ES-I3 (cell line): ENCODE results near the gene DIAPH3.

Experiments used
- H3K36me3 ChIP-seq: 2 replicates; pipeline ENCODE4 v1.6.1; 2013; ENCODE audit warnings: mild to moderate bottlenecking, low read length, control low read depth, moderate library complexity; ENCODE audit not compliant: insufficient read depth
- H3K4me1 ChIP-seq: 2 replicates; pipeline ENCODE4 v1.6.1; 2013; ENCODE audit warnings: mild to moderate bottlenecking, control low read depth, low read length; ENCODE audit not compliant: insufficient read depth
- H3K9ac ChIP-seq: 2 replicates; pipeline ENCODE4 v1.6.1; 2013; ENCODE audit warnings: low read depth, mild to moderate bottlenecking, low read length, moderate library complexity
- H3K9me3 ChIP-seq: 2 replicates; pipeline ENCODE4 v1.6.1; 2013; ENCODE audit warnings: mild to moderate bottlenecking, low read length, moderate library complexity; ENCODE audit not compliant: control insufficient read depth, insufficient read depth

The DIAPH3 gene

GRCh38 chr13:59706101-59706976 lies 457.4 kb downstream of the DIAPH3 start:
- H3K9ac ChIP-seq: no peak overlapping the region
- no peaks in the 10 kb centered on the region for H3K4me1 ChIP-seq
- H3K36me3 ChIP-seq: no peaks in the 10 kb centered on the region
- H3K9me3 ChIP-seq: no peaks in the 10 kb centered on the region

GRCh38 chr13:59702269-59702668 lies 461.5 kb downstream of the DIAPH3 start:
- Histone ChIP-seq H3K9me3 (no peaks in the 10 kb centered on the region), H3K4me1 (no peaks in the 10 kb centered on the region), H3K9ac (no peak overlapping the region), H3K36me3 (no peaks in the 10 kb centered on the region)

- Histone ChIP-seq H3K4me1 (no peaks in the 10 kb centered on the region), H3K9me3 (no peaks in the 10 kb centered on the region), H3K36me3 (no peaks in the 10 kb centered on the region), H3K9ac (no peak overlapping the region)
These were observed 462.5 kb downstream of the DIAPH3 start for GRCh38 chr13:59701261-59701660.

- H3K9me3 ChIP-seq: no peaks in the 10 kb centered on the region
- no peaks in the 10 kb centered on the region for H3K4me1 ChIP-seq
- no peaks in the 10 kb centered on the region for H3K36me3 ChIP-seq
- H3K9ac ChIP-seq: no peak overlapping the region
These were observed 463.4 kb downstream of the DIAPH3 start for GRCh38 chr13:59700281-59700680.

- Histone ChIP-seq H3K9me3 (no peaks in the 10 kb centered on the region), H3K9ac (no peak overlapping the region), H3K4me1 (no peaks in the 10 kb centered on the region; the same call in 1 of the 2 replicates), H3K36me3 (no peaks in the 10 kb centered on the region)
These were observed 467.5 kb downstream of the DIAPH3 start for GRCh38 chr13:59696271-59696670.

DNA sequence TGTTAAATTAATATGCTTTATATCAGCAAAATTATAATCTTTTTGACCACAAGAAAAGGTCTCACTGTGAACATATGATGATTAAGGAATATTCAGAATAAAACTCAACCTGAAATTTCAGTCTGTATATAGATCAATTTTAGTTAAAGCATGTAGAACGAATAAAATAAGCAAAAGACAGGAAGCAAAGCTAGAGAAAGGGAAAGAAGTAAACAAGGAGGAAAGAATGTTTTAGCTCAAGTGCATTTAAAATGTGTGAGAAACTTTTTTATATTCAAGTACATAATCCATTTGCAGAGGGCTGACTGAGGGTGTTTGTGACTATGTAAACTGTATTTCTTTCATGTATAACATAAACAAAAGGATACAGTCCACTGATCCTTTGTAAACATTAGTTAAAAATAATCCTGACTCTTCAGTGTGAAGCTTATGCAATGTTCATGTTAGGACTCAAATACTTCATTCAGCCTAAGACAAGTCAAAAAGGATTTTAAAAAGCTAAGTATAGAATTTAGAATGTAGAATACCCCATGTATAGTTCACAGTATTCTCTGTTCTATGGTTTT lies 472.1 kb downstream of the DIAPH3 start:
- H3K4me1 ChIP-seq: peaks cover 25% of the 10 kb centered on the region
- H3K9me3 ChIP-seq: no peaks in the 10 kb centered on the region
- no peaks in the 10 kb centered on the region for H3K36me3 ChIP-seq
- no peak overlapping the region for H3K9ac ChIP-seq

DNA sequence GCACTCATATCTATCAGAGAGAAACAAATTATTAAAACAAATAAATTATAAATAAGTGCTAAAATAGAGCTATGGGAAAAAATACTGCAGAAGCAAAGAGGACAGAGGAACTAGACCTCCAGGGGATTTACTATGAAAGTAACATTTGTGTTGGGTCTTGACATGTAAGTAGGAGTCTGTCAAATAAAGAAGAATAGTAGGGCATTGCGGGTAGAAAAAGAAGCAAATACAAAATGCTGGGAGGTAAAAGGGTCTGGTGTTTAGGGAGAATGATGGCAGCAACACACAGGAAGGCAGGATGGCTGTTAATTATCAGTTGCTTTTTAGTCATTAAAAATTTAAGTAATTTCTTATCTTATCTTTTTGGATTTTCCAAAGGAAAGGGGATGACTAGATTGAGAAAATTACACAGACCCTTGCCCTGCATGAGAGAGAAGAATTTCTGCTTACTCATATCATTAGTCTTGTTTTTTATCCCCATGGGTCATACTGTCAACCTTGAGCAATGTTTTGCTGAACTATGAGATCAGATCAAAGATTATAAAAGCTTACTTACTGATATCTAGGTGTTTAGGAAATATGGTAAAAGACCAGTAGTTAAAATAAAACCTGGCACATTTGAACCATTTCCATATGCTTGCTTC lies 472.7 kb downstream of the DIAPH3 start:
- Histone ChIP-seq H3K9ac (no peak overlapping the region), H3K9me3 (no peaks in the 10 kb centered on the region), H3K4me1 (peaks cover 25% of the 10 kb centered on the region), H3K36me3 (no peaks in the 10 kb centered on the region)

- Histone ChIP-seq H3K9me3 (no peaks in the 10 kb centered on the region), H3K36me3 (no peaks in the 10 kb centered on the region), H3K9ac (no peak overlapping the region), H3K4me1 (peaks cover 32% of the 10 kb centered on the region)
These were observed 474.7 kb downstream of the DIAPH3 start for GRCh38 chr13:59689057-59689456.

- Histone ChIP-seq H3K9ac (no peak overlapping the region), H3K4me1 (peaks cover 32% of the 10 kb centered on the region), H3K36me3 (no peaks in the 10 kb centered on the region), H3K9me3 (no peaks in the 10 kb centered on the region)
These were observed 476.8 kb downstream of the DIAPH3 start for GRCh38 chr13:59686798-59687394.

DNA sequence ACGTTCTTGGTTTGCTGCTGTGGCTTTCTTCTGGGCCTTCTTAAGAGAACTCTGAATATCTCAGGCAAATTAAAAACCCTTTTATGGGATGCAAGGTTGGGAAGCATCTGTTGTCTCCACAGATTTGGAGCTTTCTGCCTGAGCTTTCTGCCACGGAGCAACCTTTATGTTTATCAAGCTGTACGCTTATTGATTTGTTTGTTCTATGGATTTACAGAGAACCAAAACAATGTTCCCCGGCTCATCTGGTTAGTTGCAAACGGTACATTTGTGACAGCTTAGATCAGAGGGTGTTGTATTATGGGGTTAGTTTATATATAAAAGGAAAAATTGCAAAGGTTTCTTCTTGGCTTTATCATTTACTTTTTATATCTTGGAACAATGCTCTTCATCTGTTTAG lies 479.6 kb downstream of the DIAPH3 start:
- Histone ChIP-seq H3K9me3 (no peaks in the 10 kb centered on the region), H3K9ac (no peak overlapping the region), H3K4me1 (peaks cover 27% of the 10 kb centered on the region), H3K36me3 (no peaks in the 10 kb centered on the region)

DNA sequence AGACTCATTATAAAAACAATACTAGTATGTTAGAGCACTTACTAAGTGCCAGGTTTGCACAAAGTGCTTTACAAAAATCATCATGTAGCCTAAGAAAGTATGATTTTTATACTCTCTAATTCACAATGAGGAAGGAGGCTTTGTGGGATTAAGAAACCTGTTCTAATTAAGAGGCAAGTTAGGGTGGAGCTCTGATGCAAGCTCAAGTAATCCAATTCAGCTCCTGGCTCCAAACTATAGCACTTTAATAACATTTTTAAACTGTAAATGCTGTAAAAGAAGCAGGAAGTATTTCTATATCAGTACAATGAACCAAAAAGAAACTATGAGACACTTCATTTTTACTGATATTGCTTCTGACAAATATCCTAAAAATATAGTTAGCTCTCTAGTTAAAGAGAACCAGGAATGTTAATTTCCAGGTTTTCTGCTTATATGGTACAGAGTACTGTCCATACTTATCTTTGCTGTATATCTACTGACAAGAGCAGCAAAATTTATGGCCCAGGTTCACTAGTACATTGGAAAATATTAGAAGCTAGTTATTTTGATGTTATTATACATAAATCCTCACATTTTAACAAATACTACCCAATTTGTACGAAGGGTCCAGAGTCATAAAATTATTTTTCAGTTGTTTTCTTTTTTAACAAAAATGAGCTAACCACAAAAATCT lies 482.0 kb downstream of the DIAPH3 start:
- no peak overlapping the region for H3K9ac ChIP-seq

GRCh38 chr13:59680429-59681024 lies 483.2 kb downstream of the DIAPH3 start:
- Histone ChIP-seq H3K9ac (no peak overlapping the region), H3K4me1 (peaks cover 7% of the 10 kb centered on the region; the same call in 1 of the 2 replicates), H3K9me3 (no peaks in the 10 kb centered on the region)

More for the DNA sequence above, 482.0 kb downstream of the DIAPH3 start:
- Histone ChIP-seq H3K9me3 (no peaks in the 10 kb centered on the region), H3K4me1 (peaks cover 10% of the 10 kb centered on the region), H3K36me3 (no peaks in the 10 kb centered on the region)

DNA sequence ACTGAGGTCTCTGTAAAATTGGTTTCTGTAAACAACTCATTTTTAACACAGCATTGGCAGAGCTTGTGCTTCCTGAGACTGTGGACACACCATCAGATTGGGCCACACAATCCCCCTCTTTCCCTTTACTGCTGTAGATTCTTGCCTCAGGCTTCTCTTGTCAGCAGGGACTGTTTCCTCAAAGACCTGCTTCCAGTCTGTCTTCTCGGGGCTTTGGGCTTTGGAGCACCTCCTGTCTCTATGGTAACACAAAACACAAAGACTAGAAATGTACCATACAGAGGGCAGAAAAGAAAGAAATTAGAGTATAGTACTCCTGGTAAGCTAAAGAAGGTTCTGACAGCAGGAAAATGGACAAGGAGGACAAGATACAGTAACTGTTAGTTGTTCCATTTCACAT lies 484.5 kb downstream of the DIAPH3 start:
- H3K9ac ChIP-seq: no peak overlapping the region
- no peaks in the 10 kb centered on the region for H3K36me3 ChIP-seq
- no peaks in the 10 kb centered on the region for H3K9me3 ChIP-seq
- H3K4me1 ChIP-seq: no peaks in the 10 kb centered on the region

More at GRCh38 chr13:59680429-59681024, 483.2 kb downstream of the DIAPH3 start:
- H3K36me3 ChIP-seq: no peaks in the 10 kb centered on the region
